ENCODE results near the gene INTS6.

Gene INTS6

DNA sequence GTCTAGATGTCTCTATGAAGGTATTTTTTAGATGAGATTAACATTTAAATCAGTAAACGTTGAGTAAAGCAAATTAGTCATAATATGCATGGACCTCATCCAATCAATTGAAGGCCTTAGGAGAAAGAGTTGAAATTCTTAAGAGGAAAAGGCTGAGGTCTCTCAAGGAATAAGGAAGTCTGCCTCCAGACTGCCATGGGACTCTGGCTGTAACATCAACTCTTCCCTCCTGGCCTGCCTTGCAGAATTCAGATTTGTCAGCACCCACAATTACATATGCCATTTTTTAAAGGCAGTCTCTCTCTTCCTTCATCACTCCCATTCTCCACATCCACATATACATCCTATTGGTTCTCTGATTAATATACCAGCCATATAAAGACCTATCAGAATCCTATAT, 28.8 kb upstream of the INTS6 start:
- no peak overlapping the region for H3K9ac ChIP-seq
- H3K9me3 ChIP-seq (ENCODE audit: control insufficient read depth, low read length) = no peaks in the 10 kb centered on the region
- H2AFZ ChIP-seq = no peak overlapping the region
- no peaks in the 10 kb centered on the region for H3K4me1 ChIP-seq
- H3K27ac ChIP-seq = no peak overlapping the region
- no peaks in the 10 kb centered on the region for H3K27me3 ChIP-seq (ENCODE audit: control insufficient read depth, insufficient read depth, low read length)
- H3K4me2 ChIP-seq (ENCODE audit: low read length) = no peak overlapping the region
- H3K36me3 ChIP-seq (ENCODE audit: control insufficient read depth, insufficient read depth, low read length) = no peaks in the 10 kb centered on the region
- no peaks in the 10 kb centered on the region for H3K79me2 ChIP-seq
- TF ChIP-seq, protein P1, sequence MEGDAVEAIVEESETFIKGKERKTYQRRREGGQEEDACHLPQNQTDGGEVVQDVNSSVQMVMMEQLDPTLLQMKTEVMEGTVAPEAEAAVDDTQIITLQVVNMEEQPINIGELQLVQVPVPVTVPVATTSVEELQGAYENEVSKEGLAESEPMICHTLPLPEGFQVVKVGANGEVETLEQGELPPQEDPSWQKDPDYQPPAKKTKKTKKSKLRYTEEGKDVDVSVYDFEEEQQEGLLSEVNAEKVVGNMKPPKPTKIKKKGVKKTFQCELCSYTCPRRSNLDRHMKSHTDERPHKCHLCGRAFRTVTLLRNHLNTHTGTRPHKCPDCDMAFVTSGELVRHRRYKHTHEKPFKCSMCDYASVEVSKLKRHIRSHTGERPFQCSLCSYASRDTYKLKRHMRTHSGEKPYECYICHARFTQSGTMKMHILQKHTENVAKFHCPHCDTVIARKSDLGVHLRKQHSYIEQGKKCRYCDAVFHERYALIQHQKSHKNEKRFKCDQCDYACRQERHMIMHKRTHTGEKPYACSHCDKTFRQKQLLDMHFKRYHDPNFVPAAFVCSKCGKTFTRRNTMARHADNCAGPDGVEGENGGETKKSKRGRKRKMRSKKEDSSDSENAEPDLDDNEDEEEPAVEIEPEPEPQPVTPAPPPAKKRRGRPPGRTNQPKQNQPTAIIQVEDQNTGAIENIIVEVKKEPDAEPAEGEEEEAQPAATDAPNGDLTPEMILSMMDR (IDR thresholded peaks at IDR 0.05) = no peak
- no peak overlapping the region for H3K4me3 ChIP-seq (ENCODE audit: low read depth, low read length)

DNA sequence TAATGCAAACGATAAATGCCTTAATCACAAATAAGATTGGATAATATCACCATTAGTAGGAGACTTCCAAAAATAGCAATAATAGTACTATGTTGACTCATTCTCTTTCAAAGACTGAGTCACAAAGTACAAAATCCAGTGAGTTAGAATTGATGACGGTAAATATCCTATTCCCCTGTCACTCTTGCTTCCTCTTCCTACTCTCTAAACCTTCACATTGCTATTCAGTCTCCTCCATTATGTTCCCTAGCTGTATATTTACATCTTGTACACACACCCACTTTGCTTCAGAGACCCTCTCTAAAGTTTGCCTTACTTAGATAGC, 26.3 kb upstream of the INTS6 start:
- H3K79me2 ChIP-seq = no peaks in the 10 kb centered on the region
- H2AFZ ChIP-seq = no peak overlapping the region
- no peaks in the 10 kb centered on the region for H3K27me3 ChIP-seq (ENCODE audit: control insufficient read depth, insufficient read depth, low read length)
- TF ChIP-seq, protein P1 (IDR thresholded peaks at IDR 0.05) = no peak
- H3K4me2 ChIP-seq (ENCODE audit: low read length) = no peak overlapping the region
- no peaks in the 10 kb centered on the region for H3K36me3 ChIP-seq (ENCODE audit: control insufficient read depth, insufficient read depth, low read length)
- no peaks in the 10 kb centered on the region for H3K9me3 ChIP-seq (ENCODE audit: control insufficient read depth, low read length)
- no peak overlapping the region for H3K27ac ChIP-seq
- no peak overlapping the region for H3K9ac ChIP-seq
- H3K4me1 ChIP-seq = peaks cover 3% of the 10 kb centered on the region
- no peak overlapping the region for H3K4me3 ChIP-seq (ENCODE audit: low read depth, low read length)

DNA sequence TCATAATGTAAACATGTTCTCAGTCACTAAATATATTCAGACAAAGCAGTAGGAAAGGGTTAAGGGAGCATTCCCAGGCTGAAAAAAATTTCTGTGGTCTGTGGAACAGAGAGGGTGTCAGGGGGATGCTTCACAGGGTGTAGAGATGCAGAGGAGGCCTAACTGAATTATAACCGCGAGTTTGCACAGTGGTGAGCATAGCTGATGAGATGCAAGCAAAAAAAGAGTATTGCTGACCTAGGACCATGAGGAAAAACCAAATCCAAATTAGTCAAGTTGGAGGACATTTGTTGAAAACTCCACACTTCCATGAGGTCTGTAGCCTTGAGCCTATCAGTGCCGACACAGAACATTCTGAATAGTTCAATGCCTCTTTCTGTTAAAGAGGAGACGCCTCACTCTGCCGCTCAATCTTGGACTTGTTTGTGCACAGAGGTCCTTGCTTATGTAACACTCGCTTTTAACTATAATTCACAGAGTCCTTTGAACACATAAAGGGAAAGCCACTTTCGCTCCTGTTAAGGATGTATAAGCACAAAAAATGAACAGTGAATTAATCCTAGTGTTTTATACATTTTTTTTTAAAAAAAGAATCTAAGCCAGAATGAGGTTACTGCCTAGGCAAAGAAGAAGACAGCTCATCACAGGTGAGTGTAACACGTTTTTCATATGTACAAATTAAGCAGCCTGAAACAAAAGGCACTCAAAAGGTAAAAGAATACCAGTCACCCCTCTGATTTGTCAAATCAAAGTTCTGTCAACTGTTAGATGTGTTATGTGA, 25.8 kb upstream of the INTS6 start:
- Histone ChIP-seq H3K36me3 (ENCODE audit: control insufficient read depth, insufficient read depth, low read length) (no peaks in the 10 kb centered on the region), H3K27me3 (ENCODE audit: control insufficient read depth, insufficient read depth, low read length) (no peaks in the 10 kb centered on the region), H3K4me3 (ENCODE audit: low read depth, low read length) (no peak overlapping the region), H3K4me1 (peaks cover 3% of the 10 kb centered on the region), H3K9ac (no peak overlapping the region), H2AFZ (no peak overlapping the region), H3K9me3 (ENCODE audit: control insufficient read depth, low read length) (no peaks in the 10 kb centered on the region), H3K79me2 (no peaks in the 10 kb centered on the region), H3K4me2 (ENCODE audit: low read length) (no peak overlapping the region), H3K27ac (no peak overlapping the region)
- TF ChIP-seq, protein P1 (IDR thresholded peaks at IDR 0.05) = no peak

DNA sequence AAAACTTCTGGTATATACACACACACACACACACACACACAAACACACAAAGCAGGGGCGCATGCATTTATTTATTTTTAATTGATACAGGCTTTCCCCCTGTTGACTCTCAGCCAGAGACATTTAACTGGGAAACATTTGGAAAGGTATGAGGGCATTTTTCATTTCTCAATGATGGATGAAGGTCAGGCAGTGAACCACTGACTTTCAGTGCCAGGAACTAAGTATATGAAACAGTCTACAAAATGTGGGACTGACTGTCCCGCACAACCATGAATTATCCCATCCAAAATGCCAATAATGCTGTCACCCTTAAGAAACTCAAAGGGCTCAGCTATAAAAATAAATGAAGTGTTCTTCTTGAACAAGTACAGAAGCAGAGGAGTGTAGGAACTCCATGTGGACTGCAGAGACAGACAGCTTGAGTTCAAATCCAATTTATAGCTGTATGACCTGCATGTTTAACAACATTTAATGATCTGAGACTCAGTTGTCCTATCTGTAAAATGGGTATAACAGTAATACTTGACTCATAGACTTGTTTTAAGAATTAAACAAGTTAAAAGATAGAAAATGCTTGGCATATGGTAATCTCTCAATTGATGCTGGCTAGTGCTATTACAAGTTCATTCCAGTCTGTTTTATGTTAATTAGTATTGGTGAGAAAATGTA, 25.0 kb upstream of the INTS6 start:
- no peak overlapping the region for H3K4me3 ChIP-seq (ENCODE audit: low read depth, low read length)

More for the DNA sequence above, 25.0 kb upstream of the INTS6 start:
- Histone ChIP-seq H3K36me3 (ENCODE audit: control insufficient read depth, insufficient read depth, low read length) (no peaks in the 10 kb centered on the region), H3K27me3 (ENCODE audit: control insufficient read depth, insufficient read depth, low read length) (no peaks in the 10 kb centered on the region), H3K4me1 (peaks cover 3% of the 10 kb centered on the region), H3K27ac (peak overlapping the region; percentile 67), H3K9ac (no peak overlapping the region), H3K9me3 (ENCODE audit: control insufficient read depth, low read length) (no peaks in the 10 kb centered on the region), H3K79me2 (no peaks in the 10 kb centered on the region), H3K4me2 (ENCODE audit: low read length) (no peak overlapping the region), H2AFZ (no peak overlapping the region)
- TF ChIP-seq, protein P1 (IDR thresholded peaks at IDR 0.05) = no peak
